OCI-LY3 (cell line): Measurements from ENCODE around the gene PDXP.
A peak's percentile ranks its signal among the peaks of the same experiment; 100 is the strongest.

ENCODE experiments used
- H2AFZ ChIP-seq: fragments of 200-600, 300-600 bp; shearing (Covaris generic); 2 replicates; pipeline ENCODE4 v1.6.0; 2014; ENCODE audit warnings: antibody characterized with exemption, low read depth, low read length
- H3K27ac ChIP-seq: fragments of 200-600, 300-600 bp; sonication (generic); 2 replicates; pipeline ENCODE4 v1.5.1; 2014; ENCODE audit warnings: mild to moderate bottlenecking, low read length, moderate library complexity, mixed read lengths
- H3K27me3 ChIP-seq: fragments of 200-600, 300-600 bp; sonication (generic); 2 replicates; pipeline ENCODE4 v1.6.1; 2014; ENCODE audit warnings: low read depth, low read length, mixed read lengths
- H3K36me3 ChIP-seq: fragments of 200-600, 300-600 bp; sonication (generic); replicated peaks from 2 replicates; pipeline ENCODE3; 2014; ENCODE audit warnings: low read depth, low read length, mixed read lengths
- H3K4me1 ChIP-seq: fragments of 300-600, 200-600 bp; sonication (generic); 2 replicates; pipeline ENCODE4 v1.6.1; 2014; ENCODE audit warnings: low read length, mixed read lengths
- H3K4me2 ChIP-seq: fragments of 200-600, 300-600 bp; sonication (generic); 2 replicates; pipeline ENCODE4 v1.6.1; 2014; ENCODE audit warnings: low read length, mixed read lengths
- H3K4me3 ChIP-seq: fragments of 300-600, 200-600 bp; sonication (generic); 2 replicates; pipeline ENCODE4 v1.5.1; 2014; ENCODE audit warnings: antibody characterized with exemption, mild to moderate bottlenecking, low read length, moderate library complexity
- H3K79me2 ChIP-seq: fragments of 300-600, 200-600 bp; shearing (Covaris generic); 2 replicates; pipeline ENCODE4 v1.6.1; 2014; ENCODE audit warnings: mild to moderate bottlenecking, low read length, mixed read lengths
- H3K9ac ChIP-seq: fragments of 300-600, 200-600 bp; shearing (Covaris generic); 2 replicates; pipeline ENCODE4 v1.6.0; 2014; ENCODE audit warnings: mild to moderate bottlenecking, low read length, moderate library complexity
- H3K9me3 ChIP-seq: fragments of 200-600, 300-600 bp; shearing (Covaris generic); 2 replicates; pipeline ENCODE4 v1.6.1; 2014; ENCODE audit warnings: low read length, mixed read lengths; ENCODE audit not compliant: insufficient read depth
- H4K20me1 ChIP-seq: fragments of 200-600, 300-600 bp; sonication (generic); 2 replicates; pipeline ENCODE4 v1.6.1; 2016; ENCODE audit warnings: low read length, mixed read lengths; ENCODE audit not compliant: insufficient read depth
- CTCF ChIP-seq: fragments of 200-600, 300-600 bp; sonication (generic); IDR thresholded peaks from 2 replicates; pipeline ENCODE4 v1.5.1; 2014; ENCODE audit warnings: antibody characterized with exemption, low read length, low read depth
- EZH2phosphoT487 ChIP-seq: fragments of 200-600 bp; shearing (Covaris generic); IDR thresholded peaks from 2 replicates; pipeline ENCODE4 v1.6.1; 2018; ENCODE audit warnings: antibody characterized with exemption, mixed run types, low read depth

PDXP gene

GRCh38 chr22:37684803-37685615 lies 26.5 kb downstream of the PDXP start:
- no peaks in the 10 kb centered on the region for H3K9me3 ChIP-seq
- H4K20me1 ChIP-seq = no peaks in the 10 kb centered on the region
- no peak overlapping the region for H3K9ac ChIP-seq
- H3K4me3 ChIP-seq = 0 out of 2 replicates have a peak overlapping the region, but pooled peaks have one; percentile 92
- H3K36me3 ChIP-seq = peaks cover 14% of the 10 kb centered on the region
- H2AFZ ChIP-seq = peak overlapping the region; percentile 86
- H3K4me1 ChIP-seq = peaks cover 30% of the 10 kb centered on the region
- no peak for TF ChIP-seq EZH2phosphoT487
- no peak for TF ChIP-seq CTCF
- no peak overlapping the region for H3K27ac ChIP-seq
- H3K79me2 ChIP-seq = peaks cover 21% of the 10 kb centered on the region
- no peaks in the 10 kb centered on the region for H3K27me3 ChIP-seq
- peak overlapping the region; percentile 72 for H3K4me2 ChIP-seq

GRCh38 chr22:37686002-37686982 lies 27.8 kb downstream of the PDXP start, which contains the start of gene NOL12:
NOL12 (plus strand) TSS chr22:37686343; CDS start chr22:37686393, 50 bp downstream.
- H3K4me1 ChIP-seq = peaks cover 26% of the 10 kb centered on the region
- H3K4me2 ChIP-seq = peak within 1 kb of the TSS; percentile 89
- H3K27ac ChIP-seq = peak within 1 kb of the TSS; percentile 45
- H3K9me3 ChIP-seq = no peaks in the 10 kb centered on the region
- TF ChIP-seq CTCF = no peak
- H4K20me1 ChIP-seq = no peaks in the 10 kb centered on the region
- peak within 1 kb of the TSS; percentile 92 for H3K4me3 ChIP-seq
- H3K36me3 ChIP-seq = peaks cover 15% of the 10 kb centered on the region
- peaks cover 21% of the 10 kb centered on the region for H3K79me2 ChIP-seq
- H2AFZ ChIP-seq = peak within 1 kb of the TSS; percentile 90
- H3K27me3 ChIP-seq = no peaks in the 10 kb centered on the region
- peak within 1 kb of the TSS; percentile 95 for H3K9ac ChIP-seq

- no peak overlapping the region for H3K9ac ChIP-seq
- H3K79me2 ChIP-seq = peaks cover 21% of the 10 kb centered on the region
- H4K20me1 ChIP-seq = no peaks in the 10 kb centered on the region
- H3K4me1 ChIP-seq = peaks cover 13% of the 10 kb centered on the region
- H3K36me3 ChIP-seq = peaks cover 33% of the 10 kb centered on the region
- H3K27me3 ChIP-seq = no peaks in the 10 kb centered on the region
- no peak overlapping the region for H3K4me2 ChIP-seq
- TF ChIP-seq EZH2phosphoT487 (no peak), CTCF (no peak)
- no peak overlapping the region for H2AFZ ChIP-seq
- no peak overlapping the region for H3K4me3 ChIP-seq
- H3K27ac ChIP-seq = no peak overlapping the region
- no peaks in the 10 kb centered on the region for H3K9me3 ChIP-seq
Measured at GRCh38 chr22:37690407-37690806, 31.9 kb downstream of the PDXP start.
